Measurements from ENCODE around the gene UCHL5.

The UCHL5 gene

DNA sequence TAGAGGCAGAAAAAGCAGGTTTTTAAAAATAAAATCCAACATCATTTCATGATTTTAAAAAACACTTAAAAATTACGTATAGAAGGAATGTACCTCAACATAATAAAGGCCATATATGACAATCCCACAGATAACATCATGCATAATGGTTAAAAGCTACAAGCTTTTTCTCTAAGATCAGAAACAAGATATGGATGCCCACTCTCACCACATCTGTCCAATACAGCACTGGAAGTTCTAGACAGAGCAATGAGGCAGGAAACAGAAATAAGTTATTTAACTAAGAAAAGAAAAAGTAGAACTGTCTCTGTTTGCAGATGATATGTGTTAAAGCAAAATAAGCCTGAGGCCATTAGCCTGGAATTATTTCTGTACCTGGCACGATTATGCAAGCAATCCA lies 96.3 kb downstream of the UCHL5 start:
- ATAC-seq: no peak
